Measurements from ENCODE around the gene NKG7. TPM values are rescaled to one million over a fixed set of nuclear protein-coding genes. Genes with fewer than 3 reads are reported as not detected.
A peak's percentile ranks its signal among the peaks of the same experiment; 100 is the strongest.

The NKG7 gene
- total RNA-seq, 1 donor from 2014 or later = not detected

DNA sequence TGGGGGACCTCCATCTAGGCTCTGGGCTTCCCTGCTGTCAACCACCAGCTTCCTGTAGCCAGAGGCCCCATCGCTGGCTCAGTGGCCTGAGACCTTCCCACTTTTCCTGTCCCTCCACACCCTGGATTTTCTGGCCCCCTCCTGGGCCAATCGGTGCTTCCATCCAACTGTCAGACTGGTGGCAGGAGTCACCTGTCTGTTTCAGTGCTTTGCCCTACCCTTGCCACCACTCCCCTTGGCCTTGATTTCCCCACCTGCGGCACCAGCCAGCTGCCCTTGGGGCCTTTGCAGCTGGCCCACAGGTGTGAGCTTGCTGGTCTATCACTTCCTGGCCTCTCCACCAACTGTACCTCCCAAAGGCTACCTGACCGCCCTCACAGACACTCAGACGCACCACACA lies 43.0 kb downstream of the NKG7 start:
- DNase-seq (ENCODE audit: low spot score) = peak; percentile 44
- no peak overlapping the region for H3K4me3 Mint-ChIP-seq (ENCODE audit: unreplicated experiment)
- TF ChIP-seq, protein P1, sequence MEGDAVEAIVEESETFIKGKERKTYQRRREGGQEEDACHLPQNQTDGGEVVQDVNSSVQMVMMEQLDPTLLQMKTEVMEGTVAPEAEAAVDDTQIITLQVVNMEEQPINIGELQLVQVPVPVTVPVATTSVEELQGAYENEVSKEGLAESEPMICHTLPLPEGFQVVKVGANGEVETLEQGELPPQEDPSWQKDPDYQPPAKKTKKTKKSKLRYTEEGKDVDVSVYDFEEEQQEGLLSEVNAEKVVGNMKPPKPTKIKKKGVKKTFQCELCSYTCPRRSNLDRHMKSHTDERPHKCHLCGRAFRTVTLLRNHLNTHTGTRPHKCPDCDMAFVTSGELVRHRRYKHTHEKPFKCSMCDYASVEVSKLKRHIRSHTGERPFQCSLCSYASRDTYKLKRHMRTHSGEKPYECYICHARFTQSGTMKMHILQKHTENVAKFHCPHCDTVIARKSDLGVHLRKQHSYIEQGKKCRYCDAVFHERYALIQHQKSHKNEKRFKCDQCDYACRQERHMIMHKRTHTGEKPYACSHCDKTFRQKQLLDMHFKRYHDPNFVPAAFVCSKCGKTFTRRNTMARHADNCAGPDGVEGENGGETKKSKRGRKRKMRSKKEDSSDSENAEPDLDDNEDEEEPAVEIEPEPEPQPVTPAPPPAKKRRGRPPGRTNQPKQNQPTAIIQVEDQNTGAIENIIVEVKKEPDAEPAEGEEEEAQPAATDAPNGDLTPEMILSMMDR (IDR thresholded peaks at IDR 0.05) = no peak
- H3K36me3 Mint-ChIP-seq (ENCODE audit: low read depth) = peaks cover 11% of the 10 kb centered on the region
- H3K27me3 Mint-ChIP-seq (ENCODE audit: low read depth) = peaks cover 2% of the 10 kb centered on the region
- H3K27ac Mint-ChIP-seq (ENCODE audit: unreplicated experiment) = no peak overlapping the region
- peaks cover 2% of the 10 kb centered on the region for H3K4me1 Mint-ChIP-seq (ENCODE audit: low read depth)
- H3K9me3 Mint-ChIP-seq (ENCODE audit: low read depth) = peaks cover 3% of the 10 kb centered on the region

DNA sequence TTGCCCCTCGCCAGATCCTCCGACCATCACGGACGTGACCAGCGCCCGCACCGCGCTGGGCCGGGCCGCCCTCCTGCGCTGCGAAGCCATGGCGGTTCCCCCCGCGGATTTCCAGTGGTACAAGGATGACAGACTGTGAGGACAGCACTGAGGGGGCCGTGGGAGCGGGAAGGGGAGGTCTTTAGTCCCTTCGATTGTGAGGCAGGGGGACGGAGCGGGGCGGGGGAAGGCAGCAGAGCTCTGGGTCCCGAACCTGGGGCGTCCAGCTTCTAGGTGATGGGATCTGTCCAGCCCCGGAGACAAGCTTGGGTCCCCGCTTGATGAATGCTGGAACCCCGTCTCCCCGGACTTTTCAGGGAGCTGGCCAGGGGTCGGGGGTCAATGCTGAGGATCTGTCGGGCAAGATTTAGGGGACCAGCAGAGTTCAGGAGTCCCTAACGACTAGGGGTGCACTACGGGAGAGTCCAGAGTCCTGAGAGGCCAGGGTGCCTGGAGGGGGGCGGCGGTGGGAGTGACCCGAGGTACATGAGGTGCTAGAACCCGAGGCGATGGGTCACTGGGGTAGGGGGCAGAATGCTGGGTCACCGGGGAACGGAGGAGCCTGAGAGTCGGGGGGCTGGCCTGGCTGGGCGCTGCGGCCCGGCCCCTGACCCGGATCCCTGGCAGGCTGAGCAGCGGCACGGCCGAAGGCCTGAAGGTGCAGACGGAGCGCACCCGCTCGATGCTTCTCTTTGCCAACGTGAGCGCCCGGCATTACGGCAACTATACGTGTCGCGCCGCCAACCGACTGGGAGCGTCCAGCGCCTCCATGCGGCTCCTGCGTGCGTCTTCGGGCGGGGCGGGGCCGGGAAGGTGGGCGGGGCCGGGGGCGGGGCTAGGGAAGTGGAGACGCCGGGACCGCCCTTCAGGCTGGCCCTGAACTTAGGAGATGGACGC lies 45.1 kb downstream of the NKG7 start:
- Mint-ChIP-seq H3K27ac (ENCODE audit: unreplicated experiment) (no peak overlapping the region), H3K4me3 (ENCODE audit: unreplicated experiment) (no peak overlapping the region), H3K27me3 (ENCODE audit: low read depth) (peaks cover 17% of the 10 kb centered on the region), H3K4me1 (ENCODE audit: low read depth) (peaks cover 2% of the 10 kb centered on the region), H3K9me3 (ENCODE audit: low read depth) (peaks cover 3% of the 10 kb centered on the region), H3K36me3 (ENCODE audit: low read depth) (peaks cover 11% of the 10 kb centered on the region)
- TF ChIP-seq, protein P1 (IDR thresholded peaks at IDR 0.05) = peak; percentile 10
- no peak for DNase-seq (ENCODE audit: low spot score)

GRCh38 chr19:51326216-51327065 lies 46.0 kb downstream of the NKG7 start:
- peaks cover 17% of the 10 kb centered on the region for H3K27me3 Mint-ChIP-seq (ENCODE audit: low read depth)
- H3K27ac Mint-ChIP-seq (ENCODE audit: unreplicated experiment) = no peak overlapping the region
- H3K4me3 Mint-ChIP-seq (ENCODE audit: unreplicated experiment) = no peak overlapping the region
- DNase-seq (ENCODE audit: low spot score) = no peak
- peaks cover 2% of the 10 kb centered on the region for H3K4me1 Mint-ChIP-seq (ENCODE audit: low read depth)
- H3K9me3 Mint-ChIP-seq (ENCODE audit: low read depth) = peaks cover 3% of the 10 kb centered on the region
- peaks cover 5% of the 10 kb centered on the region for H3K36me3 Mint-ChIP-seq (ENCODE audit: low read depth)
- TF ChIP-seq, protein P1 (IDR thresholded peaks at IDR 0.05) = no peak

DNA sequence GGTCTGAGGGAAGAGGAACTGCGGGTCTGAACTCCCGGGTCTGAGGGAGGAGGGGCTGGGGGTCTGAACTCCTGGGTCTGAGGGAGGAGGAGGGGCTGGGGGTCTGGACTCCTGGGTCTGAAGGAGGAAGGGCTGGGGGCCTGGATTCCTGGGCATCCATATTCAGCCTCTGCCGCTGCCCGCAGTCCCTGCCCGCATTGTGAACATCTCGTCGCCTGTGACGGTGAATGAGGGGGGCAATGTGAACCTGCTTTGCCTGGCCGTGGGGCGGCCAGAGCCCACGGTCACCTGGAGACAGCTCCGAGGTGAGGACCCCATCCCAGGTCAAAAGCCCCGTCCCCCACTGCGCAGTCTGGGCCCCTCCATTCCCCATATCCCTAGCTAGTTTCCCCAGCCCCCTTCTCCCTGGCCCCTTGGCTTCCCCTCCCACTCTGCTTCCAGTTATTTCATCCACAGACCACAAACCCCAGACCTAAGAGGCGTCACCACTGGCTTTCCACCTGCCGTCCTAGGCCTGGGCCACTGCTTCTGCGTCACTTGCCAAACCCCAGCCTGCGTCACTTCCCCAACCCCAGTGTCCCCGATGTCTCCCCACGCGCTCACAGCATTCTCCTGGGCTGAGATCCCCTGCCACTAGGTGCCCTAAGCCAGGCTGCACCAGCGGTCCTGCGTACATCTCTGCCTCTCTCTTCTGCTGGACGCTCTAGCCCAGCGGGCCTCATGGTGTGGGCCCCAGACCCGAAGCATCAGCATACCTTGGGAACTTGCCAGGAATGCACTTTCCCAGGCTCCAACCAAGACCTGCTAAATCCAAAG lies 47.1 kb downstream of the NKG7 start:
- H3K27me3 Mint-ChIP-seq (ENCODE audit: low read depth) = peaks cover 17% of the 10 kb centered on the region
- H3K36me3 Mint-ChIP-seq (ENCODE audit: low read depth) = no peaks in the 10 kb centered on the region
- TF ChIP-seq, protein P1 (IDR thresholded peaks at IDR 0.05) = no peak
- H3K4me1 Mint-ChIP-seq (ENCODE audit: low read depth) = peaks cover 2% of the 10 kb centered on the region
- H3K4me3 Mint-ChIP-seq (ENCODE audit: unreplicated experiment) = no peak overlapping the region
- DNase-seq (ENCODE audit: low spot score) = no peak
- H3K9me3 Mint-ChIP-seq (ENCODE audit: low read depth) = no peaks in the 10 kb centered on the region
- H3K27ac Mint-ChIP-seq (ENCODE audit: unreplicated experiment) = no peak overlapping the region

Data from chondrocyte (in vitro differentiated cells).